HG02943 (cell line): ENCODE results near the gene DNAJC6.

Source experiments
- ATAC-seq: cut with Tn5 transposase; IDR thresholded peaks from one replicate; pipeline ENCODE4 v1.9.1; 2021; ENCODE audit warnings: mild to moderate bottlenecking, low read depth, moderate library complexity; ENCODE audit not compliant: unreplicated experiment

Gene DNAJC6

DNA sequence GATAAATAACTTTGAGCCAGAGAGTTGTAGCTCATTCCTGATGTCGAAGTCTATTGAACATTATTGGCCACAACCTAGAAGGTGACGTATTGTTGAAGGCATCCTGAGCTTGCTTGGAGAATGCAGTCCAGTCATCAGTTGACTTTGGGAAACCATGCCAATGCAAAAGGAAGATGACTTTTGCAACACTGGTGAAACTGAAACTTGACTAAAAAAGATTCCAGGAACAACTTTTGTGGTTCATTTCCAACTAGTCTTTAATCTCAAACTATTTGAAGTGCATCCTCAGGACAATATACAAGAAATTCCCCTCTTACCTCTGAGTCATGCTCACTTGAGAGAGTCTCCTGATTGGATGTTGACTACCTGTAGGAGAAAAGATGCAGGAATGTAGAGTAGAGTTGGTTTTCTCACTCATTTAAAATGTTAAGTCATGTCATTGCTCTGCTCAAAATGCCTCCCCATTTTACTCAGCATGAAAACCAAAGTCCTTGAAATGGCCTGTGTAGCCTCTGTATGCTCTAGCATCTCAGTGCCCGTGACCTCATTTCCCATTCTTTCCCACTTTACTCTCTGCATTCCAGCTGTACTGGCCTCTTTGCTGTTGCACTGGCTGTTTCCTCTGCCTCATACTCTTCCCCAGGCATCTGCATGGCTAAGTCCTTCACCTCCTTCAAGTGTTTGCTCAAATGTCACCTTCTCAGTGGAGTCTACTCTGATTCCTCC, 86.7 kb downstream of the DNAJC6 start:
- ATAC-seq, result no peak

GRCh38 chr1:65398083-65398482, 88.7 kb downstream of the DNAJC6 start:
- no peak for ATAC-seq

DNA sequence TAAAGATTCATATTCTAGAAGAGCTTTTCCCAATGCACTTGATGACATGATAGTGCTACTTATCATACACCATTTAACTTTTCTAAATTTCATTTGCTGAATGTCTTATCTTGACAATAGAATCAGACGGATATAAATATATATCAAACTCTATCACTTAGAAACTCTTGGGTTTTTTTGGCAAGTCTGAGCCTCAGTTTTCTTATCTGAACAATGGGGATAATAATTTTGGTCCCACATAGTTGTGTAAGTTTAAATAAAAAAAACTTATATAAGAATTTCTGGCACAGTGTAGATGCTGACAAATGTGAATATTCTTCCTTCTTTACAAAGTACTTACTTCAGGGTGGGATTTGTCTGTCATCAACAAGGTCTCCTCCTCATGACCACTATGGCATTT, 89.7 kb downstream of the DNAJC6 start:
- no peak for ATAC-seq

GRCh38 chr1:65401612-65402011, 92.3 kb downstream of the DNAJC6 start:
- no peak for ATAC-seq

GRCh38 chr1:65404941-65405340, 95.6 kb downstream of the DNAJC6 start:
- ATAC-seq, result no peak

GRCh38 chr1:65407877-65408276, 98.5 kb downstream of the DNAJC6 start:
- no peak for ATAC-seq

DNA sequence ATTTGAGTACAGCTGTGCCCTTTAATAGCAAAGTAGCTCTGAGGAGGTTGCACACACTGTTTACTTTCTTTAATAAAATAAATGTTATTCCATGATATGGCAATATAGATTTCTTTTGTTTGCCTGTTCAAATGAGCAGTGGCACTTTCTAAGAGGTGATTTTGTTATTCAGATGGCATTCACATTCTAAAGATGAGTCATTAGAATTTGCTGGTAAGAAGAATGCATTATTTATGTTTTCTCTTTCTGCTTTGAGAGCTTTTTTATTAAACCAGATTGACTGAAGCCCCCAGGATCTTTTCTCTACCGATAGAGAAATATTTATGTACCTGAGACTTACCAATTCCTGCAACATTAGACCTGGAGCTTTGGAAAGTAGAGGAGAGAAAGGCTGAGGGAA, 100.0 kb downstream of the DNAJC6 start:
- no peak for ATAC-seq

DNA sequence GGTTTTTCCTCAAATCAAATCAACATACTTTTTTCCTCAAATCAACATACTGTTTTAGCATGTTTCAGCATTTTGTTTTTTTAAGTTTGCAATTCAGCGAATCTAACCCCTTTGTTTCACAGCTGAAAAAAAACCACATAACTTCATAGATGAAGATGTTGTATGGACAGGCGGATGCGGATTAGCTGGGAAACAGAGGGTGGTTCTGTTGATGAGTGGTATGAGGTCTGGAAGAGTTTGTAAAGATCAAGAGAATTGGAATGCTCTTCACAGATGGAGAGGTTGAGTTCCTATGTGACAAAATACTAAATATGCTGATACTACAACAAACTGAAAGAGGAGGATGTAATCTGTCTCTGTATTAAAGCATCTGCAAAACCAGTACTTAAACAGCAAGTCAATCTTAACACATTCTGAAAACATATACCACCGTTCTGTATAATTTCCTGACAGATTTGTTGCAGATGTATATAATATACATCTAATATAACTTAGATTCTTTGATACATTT, 100.5 kb downstream of the DNAJC6 start:
- ATAC-seq, result no peak

DNA sequence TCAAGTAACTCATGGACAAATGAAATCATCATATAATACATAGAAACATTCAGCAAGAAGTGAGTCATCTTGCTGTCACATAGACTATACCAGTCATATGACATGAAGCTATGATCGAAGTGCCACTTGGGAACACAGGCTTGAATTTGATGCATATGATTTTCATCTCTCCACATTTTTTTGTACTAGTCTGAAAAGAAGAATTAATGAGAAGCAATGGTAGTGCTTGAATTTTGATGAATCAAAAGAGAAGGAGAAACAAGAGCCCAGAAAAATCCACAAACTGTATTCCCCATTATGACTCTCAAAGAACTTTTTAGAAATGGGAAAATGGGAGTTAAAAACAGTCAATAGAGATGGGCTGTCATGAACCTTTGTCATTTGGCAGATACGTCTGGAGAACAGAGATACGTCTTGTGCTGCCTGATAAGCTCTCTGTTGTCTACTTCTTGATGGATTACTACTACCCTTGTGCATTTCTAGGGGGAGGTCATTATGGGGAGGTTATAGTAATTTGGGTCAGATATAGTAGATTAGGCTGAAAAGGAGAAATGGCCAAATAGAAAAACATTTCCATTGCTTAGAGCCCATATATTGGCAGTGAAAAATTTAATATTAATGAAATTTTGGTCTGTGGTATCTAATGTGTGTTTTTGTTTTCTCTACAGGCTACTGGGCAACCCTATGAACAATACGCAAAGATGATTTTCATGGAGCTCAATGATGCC, 103.1 kb downstream of the DNAJC6 start:
- no peak for ATAC-seq

DNA sequence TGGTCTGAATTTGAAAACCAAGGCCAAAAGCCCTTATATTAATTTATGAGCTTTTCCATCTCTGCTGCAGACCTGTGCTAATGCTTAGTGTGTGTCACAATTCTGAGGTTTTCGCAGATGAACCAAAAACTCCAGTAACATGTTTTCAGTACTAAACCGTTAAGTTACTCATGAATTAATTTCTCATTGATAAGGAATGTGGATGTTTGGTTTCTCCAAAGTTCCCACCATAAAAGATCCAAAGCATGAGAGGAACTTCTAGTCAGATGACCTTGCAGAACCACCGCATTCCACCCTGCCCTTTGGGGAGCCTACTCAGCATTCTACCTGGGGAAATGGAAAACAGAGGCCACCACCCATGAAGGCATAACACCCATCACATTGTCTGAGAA, 103.6 kb downstream of the DNAJC6 start:
- no peak for ATAC-seq

DNA sequence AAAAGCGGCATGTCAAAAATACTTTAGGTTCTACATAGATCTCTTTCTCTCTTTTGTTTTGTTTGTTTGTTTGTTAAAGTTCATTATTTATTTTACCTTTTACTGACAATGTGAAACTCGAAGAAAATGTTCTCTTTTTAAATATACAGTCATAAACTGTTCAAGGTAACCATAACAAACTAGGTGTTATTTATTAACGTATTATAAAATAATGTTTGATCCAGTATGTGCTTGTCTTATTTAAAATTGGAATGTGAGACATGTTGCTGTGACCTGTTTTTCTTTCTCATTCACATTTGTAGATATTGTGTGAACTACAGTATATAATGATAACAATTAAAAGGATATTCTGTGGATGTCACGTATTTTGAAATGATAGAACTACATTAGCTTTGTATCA, 105.2 kb downstream of the DNAJC6 start:
- no peak for ATAC-seq

GRCh38 chr1:65416767-65417166, 107.4 kb downstream of the DNAJC6 start:
- no peak for ATAC-seq

- ATAC-seq, result no peak
These were observed 108.4 kb downstream of the DNAJC6 start for GRCh38 chr1:65417729-65418128.

DNA sequence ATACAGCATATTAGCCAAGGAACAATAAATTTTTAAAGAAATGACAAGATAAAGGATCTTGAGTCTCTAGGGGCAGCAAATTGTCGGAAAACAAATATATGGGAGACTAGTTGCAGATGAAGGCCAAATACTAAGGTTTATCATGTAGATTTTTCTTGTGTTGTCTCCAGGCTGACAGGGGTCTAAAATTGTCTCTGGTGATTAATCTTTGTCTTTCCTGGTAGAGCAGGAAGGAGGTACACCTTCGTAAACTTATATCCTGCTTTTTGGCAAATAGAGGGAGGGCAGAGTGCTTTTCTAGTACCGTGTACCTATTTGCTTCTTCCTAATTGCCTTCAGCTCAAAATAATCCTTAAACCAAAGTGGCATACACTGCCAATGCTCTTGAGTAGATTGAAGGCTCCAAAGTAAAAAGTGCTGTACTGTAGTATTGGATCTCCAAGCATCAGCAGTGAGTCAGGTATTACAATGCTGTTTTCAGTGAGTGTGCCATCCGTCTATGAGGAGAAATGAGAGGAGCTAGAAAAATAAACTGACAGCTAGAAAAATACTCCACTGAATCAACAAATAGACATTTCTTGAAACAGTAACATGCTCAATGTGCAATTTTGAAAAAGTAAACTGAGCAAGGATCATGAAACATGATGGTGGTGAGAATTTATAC, 109.3 kb downstream of the DNAJC6 start:
- ATAC-seq, result no peak

GRCh38 chr1:65419681-65420589, 110.6 kb downstream of the DNAJC6 start:
- peak; percentile 96 for ATAC-seq

GRCh38 chr1:65420590-65421350, 111.4 kb downstream of the DNAJC6 start, which contains the start of the genes LEPR and LEPROT:
Gene LEPR, plus strand, starts transcription at chr1:65420668. Its CDS starts 144,898 bp downstream, at chr1:65565566.
Gene LEPROT, plus strand, starts transcription at chr1:65420668. Its CDS starts 57 bp downstream, at chr1:65420725.
- no peak for ATAC-seq

- no peak for ATAC-seq
These were observed 112.1 kb downstream of the DNAJC6 start for GRCh38 chr1:65421351-65422025.

DNA sequence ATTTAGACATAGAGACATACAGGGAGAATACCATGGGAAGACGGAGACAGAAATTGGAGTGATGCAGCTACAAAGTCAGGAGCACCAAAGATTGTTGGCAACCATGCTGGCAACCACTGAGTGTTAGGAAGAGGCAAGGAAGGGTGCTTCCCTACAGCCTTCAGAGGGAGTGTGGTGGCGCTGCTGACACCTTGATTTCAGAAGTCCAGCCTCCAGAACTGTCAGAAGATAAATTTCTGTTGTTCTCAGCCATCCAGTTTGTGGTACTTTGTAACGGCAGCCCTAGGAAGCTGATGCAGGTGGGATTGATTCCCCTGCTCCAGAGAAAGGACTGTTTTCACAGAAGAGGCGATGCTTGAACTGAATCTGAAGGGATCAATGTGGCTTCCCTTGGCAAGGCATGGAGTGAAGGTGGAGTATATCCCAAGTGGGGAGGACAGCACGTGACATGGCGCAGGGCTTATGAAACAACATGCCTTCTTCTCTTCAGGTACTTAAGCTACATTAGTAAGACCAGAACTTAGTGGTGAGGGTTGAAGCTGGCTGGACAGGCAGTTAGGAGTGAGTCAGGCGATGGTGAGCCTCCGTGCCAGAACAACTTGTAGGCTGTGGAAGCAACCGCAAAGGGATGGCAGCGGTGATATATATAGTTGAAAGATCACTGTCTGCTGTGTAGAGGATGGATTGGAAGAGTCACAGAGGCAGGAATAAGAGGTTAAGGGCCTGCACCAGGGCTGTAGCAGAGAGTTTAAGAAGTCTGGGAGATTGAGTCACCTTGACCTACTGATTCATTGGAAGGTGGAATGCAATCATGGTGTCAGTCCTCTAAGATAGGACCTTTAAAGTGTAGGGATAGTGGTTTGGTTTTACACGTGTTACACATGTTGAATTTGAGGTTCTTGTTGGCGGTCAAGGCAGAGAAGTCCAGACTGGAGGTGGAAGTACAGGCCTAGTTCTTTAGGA, 113.2 kb downstream of the DNAJC6 start:
- ATAC-seq, result no peak
